BLaER1 treated with 17β-estradiol and CSF1 and Interleukin-3, amounts not matched to agents 10 nM and 100 nM (cell line): ENCODE measurements around the gene CD300A.

ENCODE experiments used
- H3K27ac ChIP-seq, 11 experiments: shearing (Covaris generic); formaldehyde crosslinking; 2 replicates each; pipeline ENCODE4 v1.8.1; 2022
- H3K27me3 ChIP-seq, 11 experiments: shearing (Covaris generic); formaldehyde crosslinking; 2 replicates each; pipeline ENCODE4 v1.8.1; 2022
- H3K36me3 ChIP-seq, 11 experiments: shearing (Covaris generic); formaldehyde crosslinking; 2 replicates each; pipeline ENCODE4 v1.8.1; 2022
- H3K4me1 ChIP-seq, 10 experiments: shearing (Covaris generic); formaldehyde crosslinking; 2 replicates each; pipeline ENCODE4 v1.8.1; 2022
- H3K4me2 ChIP-seq, 11 experiments: shearing (Covaris generic); formaldehyde crosslinking; 2 replicates each; pipeline ENCODE4 v1.8.1; 2022
- H3K4me3 ChIP-seq, 10 experiments: shearing (Covaris generic); formaldehyde crosslinking; 2 replicates each; pipeline ENCODE4 v1.8.1; 2022
- H3K9ac ChIP-seq, 11 experiments: shearing (Covaris generic); formaldehyde crosslinking; 2 replicates each; pipeline ENCODE4 v1.8.1; 2022
- H3K9me3 ChIP-seq, 11 experiments: shearing (Covaris generic); formaldehyde crosslinking; replicated peaks in 1 of 11; 2 replicates each; pipeline ENCODE4 v1.8.1; 2022
- H4K20me1 ChIP-seq, 11 experiments: shearing (Covaris generic); formaldehyde crosslinking; 2 replicates each; pipeline ENCODE4 v1.8.1; 2022
- Cebpa-rat ChIP-seq, 11 experiments: shearing (Covaris generic); IDR thresholded peaks; 2 replicates each; pipeline ENCODE4 v1.8.1; 2022

Gene CD300A

GRCh38 chr17:74529243-74529642, 62.8 kb downstream of the CD300A start:
- Histone ChIP-seq H3K4me2 (peak overlapping the region in 10 of 11 experiments; percentile 52 to 96 (median 82); a peak in 20 of 22 replicates), H3K27me3 (no peaks in the 10 kb centered on the region; a peak in 1 of 22 replicates), H3K9ac (peak overlapping the region in 10 of 11 experiments; percentile 2 to 75 (median 56); a peak in 16 of 22 replicates), H3K27ac (peak overlapping the region; percentile 59 to 96 (median 85)), H3K36me3 (peaks cover 0 to 24% (median 0%) of the 10 kb centered on the region in 11 experiments; a peak in 3 of 22 replicates), H3K4me3 (peak overlapping the region in 1 of 10 experiments; percentile 12; a peak in 1 of 20 replicates), H3K4me1 (peaks cover 25 to 96% (median 90%) of the 10 kb centered on the region in 10 experiments), H4K20me1 (no peaks in the 10 kb centered on the region), H3K9me3 (peaks cover 0 to 41% (median 0%) of the 10 kb centered on the region in 11 experiments; a peak in 7 of 22 replicates)
- no peak for TF ChIP-seq Cebpa-rat (IDR thresholded peaks at IDR 0.05)

DNA sequence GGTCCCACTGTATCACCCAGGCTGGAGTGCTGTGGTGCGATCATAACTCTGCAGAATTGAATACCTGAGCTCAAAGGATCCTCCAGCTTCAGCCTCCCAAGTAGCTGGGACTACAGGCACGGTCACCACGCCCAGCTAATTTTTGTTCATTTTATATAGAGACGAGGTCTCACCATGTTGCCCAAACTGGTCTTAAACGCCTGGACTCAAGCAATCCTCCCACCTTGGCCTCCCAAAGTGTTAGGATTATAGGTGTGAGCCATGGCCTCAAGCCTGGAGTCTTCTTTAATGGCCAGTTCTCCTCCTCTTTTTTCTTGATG, 64.4 kb downstream of the CD300A start:
- H3K9me3 ChIP-seq = peaks cover 0 to 35% (median 0%) of the 10 kb centered on the region in 11 experiments; a peak in 4 of 22 replicates
- peaks cover 0 to 20% (median 0%) of the 10 kb centered on the region in 11 experiments; a peak in 3 of 22 replicates for H3K36me3 ChIP-seq
- no peaks in the 10 kb centered on the region; a peak in 1 of 22 replicates for H3K27me3 ChIP-seq
- no peak for TF ChIP-seq Cebpa-rat (IDR thresholded peaks at IDR 0.05)
- H3K9ac ChIP-seq = peak overlapping the region in 2 of 11 experiments; percentile 11 to 18; a peak in 6 of 22 replicates
- H4K20me1 ChIP-seq = no peaks in the 10 kb centered on the region
- H3K4me2 ChIP-seq = peak overlapping the region in 8 of 11 experiments; percentile 72 to 96 (median 86); a peak in 16 of 22 replicates
- H3K4me3 ChIP-seq = peak overlapping the region in 3 of 10 experiments; percentile 3 to 41 (median 11); a peak in 5 of 20 replicates
- H3K4me1 ChIP-seq = peaks cover 25 to 93% (median 84%) of the 10 kb centered on the region in 10 experiments
- peak overlapping the region in 10 of 11 experiments; percentile 12 to 96 (median 86); a peak in 17 of 22 replicates for H3K27ac ChIP-seq

- Histone ChIP-seq H3K4me1 (peaks cover 25 to 92% (median 79%) of the 10 kb centered on the region in 10 experiments), H3K27me3 (no peaks in the 10 kb centered on the region; a peak in 1 of 22 replicates), H3K4me2 (peak within 1 kb of the TSS; percentile 22 to 96 (median 79)), H4K20me1 (no peaks in the 10 kb centered on the region), H3K4me3 (peak within 1 kb of the TSS in 8 of 10 experiments; percentile 48 to 80 (median 61); a peak in 15 of 20 replicates), H3K9me3 (peaks cover 0 to 30% (median 0%) of the 10 kb centered on the region in 11 experiments; a peak in 4 of 22 replicates), H3K27ac (peak within 1 kb of the TSS in 10 of 11 experiments; percentile 12 to 96 (median 86); a peak in 17 of 22 replicates), H3K9ac (peak within 1 kb of the TSS in 9 of 11 experiments; percentile 36 to 85 (median 76); a peak in 14 of 22 replicates), H3K36me3 (peaks cover 0 to 20% (median 0%) of the 10 kb centered on the region in 11 experiments; a peak in 2 of 22 replicates)
- no peak for TF ChIP-seq Cebpa-rat (IDR thresholded peaks at IDR 0.05)
Measured at GRCh38 chr17:74531231-74531761, 64.9 kb downstream of the CD300A start, which contains the start of gene CD300LB. TSS of gene CD300LB (minus strand) at chr17:74531475. CDS start at chr17:74531350, 125 bp downstream.

- peaks cover 0 to 22% (median 0%) of the 10 kb centered on the region in 11 experiments; a peak in 4 of 22 replicates for H3K9me3 ChIP-seq
- H3K9ac ChIP-seq = peak overlapping the region in 9 of 11 experiments; percentile 36 to 85 (median 76); a peak in 15 of 22 replicates
- no peak for TF ChIP-seq Cebpa-rat (IDR thresholded peaks at IDR 0.05)
- peaks cover 0 to 3% (median 0%) of the 10 kb centered on the region in 11 experiments; a peak in 1 of 22 replicates for H3K27me3 ChIP-seq
- peaks cover 25 to 92% (median 71%) of the 10 kb centered on the region in 10 experiments for H3K4me1 ChIP-seq
- H4K20me1 ChIP-seq = peaks cover 0 to 5% (median 0%) of the 10 kb centered on the region in 11 experiments; a peak in 1 of 22 replicates
- peak overlapping the region; percentile 22 to 96 (median 79) for H3K4me2 ChIP-seq
- peak overlapping the region in 8 of 10 experiments; percentile 48 to 80 (median 61); a peak in 16 of 20 replicates for H3K4me3 ChIP-seq
- peaks cover 0 to 16% (median 0%) of the 10 kb centered on the region in 11 experiments; a peak in 2 of 22 replicates for H3K36me3 ChIP-seq
- H3K27ac ChIP-seq = peak overlapping the region in 9 of 11 experiments; percentile 60 to 96 (median 79); a peak in 18 of 22 replicates
Measured at GRCh38 chr17:74532115-74532514, 65.7 kb downstream of the CD300A start.
